GM12891 (cell line): ENCODE results near the gene RAET1L.
"Not testable (repeated sequence)": the region's sequence is repeated elsewhere in the genome, so short reads cannot be mapped to it uniquely, and the experiment has no call there.

Experiments used
- PAX5 ChIP-seq: IDR thresholded peaks from 2 replicates; pipeline ENCODE4 v1.6.1; 2011; ENCODE audit warnings: low read length, moderate library complexity, mild to moderate bottlenecking; ENCODE audit not compliant: insufficient read depth, severe bottlenecking
- POLR2A ChIP-seq: IDR thresholded peaks from 2 replicates; pipeline ENCODE4 v1.6.1; 2011; ENCODE audit warnings: low read depth, low read length, control low read depth
- POLR2AphosphoS5 ChIP-seq: IDR thresholded peaks from 2 replicates; pipeline ENCODE4 v1.6.1; 2011; ENCODE audit warnings: low read depth, low read length, control low read depth
- POU2F2 ChIP-seq: IDR thresholded peaks from 2 replicates; pipeline ENCODE4 v1.6.1; 2011; ENCODE audit warnings: low read depth, mild to moderate bottlenecking, control low read depth, low read length, moderate library complexity
- SPI1 ChIP-seq: IDR thresholded peaks from 2 replicates; pipeline ENCODE4 v1.6.1; 2011; ENCODE audit warnings: low read depth, low read length, control low read depth
- TAF1 ChIP-seq: IDR thresholded peaks from 2 replicates; pipeline ENCODE4 v1.6.1; 2011; ENCODE audit warnings: low read depth, low read length, control low read depth

DNA sequence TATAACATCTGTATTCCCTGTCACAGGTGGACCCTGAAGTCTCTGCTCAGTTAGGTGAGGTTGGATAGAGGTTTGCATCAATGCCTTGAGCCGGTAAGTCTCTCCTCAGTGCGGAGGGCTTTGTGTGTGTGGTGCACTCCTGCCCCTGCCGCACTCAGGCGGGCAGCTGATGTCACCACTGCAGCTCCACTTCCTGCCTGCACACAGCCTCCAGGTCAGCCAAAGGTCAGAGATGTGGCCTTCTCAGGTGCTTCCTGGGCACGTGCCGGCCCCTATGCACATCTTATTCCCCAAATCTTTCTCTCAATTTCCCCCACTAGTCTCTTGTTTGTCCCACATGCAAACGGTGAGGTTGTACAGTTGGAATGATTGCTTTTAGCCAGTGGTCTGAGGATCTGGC, 34.6 kb upstream of the RAET1L start:
- not testable (repeated sequence) for TF ChIP-seq POLR2A, TAF1, SPI1, POLR2AphosphoS5, POU2F2, PAX5
